IPS-18c (cell line): ENCODE data around the gene CACNA1C.

ENCODE experiments used
- H3K4me3 ChIP-seq: 2 replicates; pipeline ENCODE4 v1.7.0; 2013; ENCODE audit warnings: low read depth, mild to moderate bottlenecking, low read length, moderate library complexity; ENCODE audit not compliant: insufficient read depth
- H3K9me3 ChIP-seq: one replicate; pipeline ENCODE4 v1.6.1; 2013; ENCODE audit warnings: mild to moderate bottlenecking, low read length, moderate library complexity; ENCODE audit not compliant: control insufficient read depth, insufficient read depth

Gene CACNA1C

DNA sequence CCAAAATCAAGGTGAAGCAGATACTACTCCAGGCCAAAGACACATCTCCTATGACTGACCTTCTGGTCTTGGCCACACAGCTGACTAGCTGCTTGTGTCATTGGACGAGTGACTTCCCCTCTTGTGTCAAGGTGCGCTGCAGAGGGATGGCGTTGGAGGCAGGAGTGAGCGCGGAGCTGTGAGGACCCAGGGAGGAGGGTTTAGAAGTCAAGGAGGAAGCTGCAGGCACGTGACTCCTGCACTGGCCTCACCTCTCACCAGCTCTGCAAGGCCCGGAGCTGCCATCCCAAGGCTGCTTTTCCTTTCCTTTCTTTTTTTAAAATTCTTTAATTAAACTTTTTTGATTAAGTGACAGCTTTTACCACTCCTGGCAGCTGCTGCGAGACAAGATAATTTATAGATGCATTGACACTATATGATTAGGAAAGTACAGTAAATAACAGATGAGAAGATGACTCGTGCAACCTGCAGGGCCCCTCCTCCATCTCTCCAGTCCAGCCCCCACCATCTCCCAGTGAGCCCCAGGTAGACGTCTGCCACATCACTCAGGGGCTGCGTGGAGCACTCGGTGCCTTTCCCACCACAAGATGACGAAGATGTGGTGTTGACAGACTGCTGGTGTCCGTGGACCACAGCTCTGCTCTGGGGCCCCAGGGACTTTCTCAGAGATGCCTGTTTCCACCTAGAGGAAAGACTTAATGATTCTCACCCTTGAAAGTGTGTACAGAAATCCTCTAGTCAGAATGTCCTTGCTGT lies 350.6 kb downstream of the CACNA1C start:
- H3K9me3 ChIP-seq, result no peaks in the 10 kb centered on the region
- H3K4me3 ChIP-seq, result no peak overlapping the region

DNA sequence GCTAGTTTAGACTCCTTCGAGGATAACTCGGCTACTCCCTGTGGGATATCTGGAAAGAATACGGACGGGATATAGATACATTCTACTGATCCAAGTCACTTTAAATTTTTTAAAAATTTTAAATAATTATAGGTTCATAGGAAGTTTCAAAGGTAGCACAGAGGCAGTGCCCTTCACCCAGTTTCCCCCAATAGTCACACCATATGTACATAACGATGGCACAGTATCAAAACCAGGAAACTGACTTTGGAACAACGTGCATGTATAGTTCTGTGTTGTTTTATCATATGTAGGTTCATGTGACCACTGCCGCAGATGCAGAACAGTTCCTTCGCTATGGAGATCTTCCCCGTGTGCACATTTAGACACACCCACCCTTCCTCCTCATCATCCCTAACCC lies 352.3 kb downstream of the CACNA1C start:
- H3K4me3 ChIP-seq, result no peak overlapping the region
- no peaks in the 10 kb centered on the region for H3K9me3 ChIP-seq

DNA sequence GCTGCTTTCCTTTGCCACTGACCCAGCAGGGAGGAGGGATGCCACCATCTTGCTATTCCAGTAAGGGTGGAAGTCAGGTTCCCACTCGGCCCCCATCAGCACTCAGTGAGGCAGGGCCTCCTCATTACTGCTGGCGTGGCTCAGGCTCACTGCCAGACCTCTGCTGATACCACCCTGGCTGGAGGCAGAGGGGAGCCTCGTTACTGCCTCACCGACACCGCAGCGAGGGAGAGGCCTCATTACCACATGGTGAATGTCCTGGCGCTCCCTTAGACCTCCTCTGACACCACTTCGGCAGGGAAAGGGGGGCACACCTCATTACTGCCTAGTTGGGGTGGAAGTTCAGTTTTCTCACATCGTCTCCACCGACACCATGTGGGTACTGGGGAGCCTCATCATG lies 354.1 kb downstream of the CACNA1C start:
- H3K9me3 ChIP-seq, result no peaks in the 10 kb centered on the region
- H3K4me3 ChIP-seq, result no peak overlapping the region

GRCh38 chr12:2408262-2408661 lies 355.5 kb downstream of the CACNA1C start:
- H3K9me3 ChIP-seq, result no peaks in the 10 kb centered on the region
- H3K4me3 ChIP-seq, result no peak overlapping the region

DNA sequence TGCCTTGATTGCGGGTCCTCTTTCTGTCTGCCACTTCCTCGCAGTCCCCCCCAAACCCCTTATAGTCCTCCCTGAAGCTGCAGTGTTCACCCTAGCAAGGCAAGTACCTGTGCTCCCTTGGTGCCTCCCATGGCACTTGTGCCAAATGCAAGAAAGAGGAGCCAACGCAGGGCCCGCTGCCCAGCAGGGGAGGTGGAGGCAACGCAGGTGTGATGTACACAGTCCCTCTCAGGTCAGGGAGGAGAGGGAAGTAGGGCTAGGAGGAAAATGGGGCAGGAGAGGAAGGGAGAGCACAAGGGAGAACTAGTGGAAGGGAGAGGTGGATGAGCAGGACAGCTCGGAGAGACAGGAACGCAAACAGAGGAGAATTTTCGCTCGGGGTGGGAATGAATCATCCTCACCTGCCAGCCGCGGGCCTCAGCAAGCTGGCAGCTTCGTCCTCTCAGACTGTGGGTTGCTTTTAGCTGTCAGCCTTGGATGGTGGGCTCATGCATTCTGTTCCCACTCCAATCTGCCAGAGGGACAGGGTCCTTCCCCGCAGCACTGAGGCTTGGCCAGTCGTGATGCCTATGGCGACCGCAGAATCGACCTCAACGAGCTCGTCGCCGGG lies 357.0 kb downstream of the CACNA1C start:
- no peaks in the 10 kb centered on the region for H3K9me3 ChIP-seq
- no peak overlapping the region for H3K4me3 ChIP-seq

GRCh38 chr12:2410496-2410895 lies 357.7 kb downstream of the CACNA1C start:
- no peaks in the 10 kb centered on the region for H3K9me3 ChIP-seq

DNA sequence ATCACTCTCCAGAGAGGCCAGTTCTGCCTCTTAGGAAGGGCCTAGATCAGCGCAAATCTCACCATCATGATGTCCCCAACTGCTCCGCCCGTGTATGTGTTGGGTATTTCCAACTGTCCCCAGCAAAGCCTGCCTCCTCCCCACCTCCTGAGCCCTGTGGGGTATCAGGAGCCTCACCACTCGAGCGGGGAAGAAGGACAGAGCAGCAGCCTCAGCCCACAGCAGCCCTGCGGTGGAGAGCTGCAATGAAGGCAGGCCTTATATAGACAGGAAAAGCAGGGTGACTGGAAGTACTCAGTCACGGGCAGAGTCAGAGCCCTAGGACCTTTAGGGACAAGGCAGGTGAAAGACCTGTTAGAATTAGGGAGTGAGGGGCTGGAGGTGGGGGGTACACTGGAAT lies 358.2 kb downstream of the CACNA1C start:
- no peak overlapping the region for H3K4me3 ChIP-seq
- no peaks in the 10 kb centered on the region for H3K9me3 ChIP-seq

More at GRCh38 chr12:2410496-2410895, 357.7 kb downstream of the CACNA1C start:
- no peak overlapping the region for H3K4me3 ChIP-seq

- Histone ChIP-seq H3K9me3 (no peaks in the 10 kb centered on the region), H3K4me3 (no peak overlapping the region)
Observed at GRCh38 chr12:2411616-2412304, 359.0 kb downstream of the CACNA1C start.

DNA sequence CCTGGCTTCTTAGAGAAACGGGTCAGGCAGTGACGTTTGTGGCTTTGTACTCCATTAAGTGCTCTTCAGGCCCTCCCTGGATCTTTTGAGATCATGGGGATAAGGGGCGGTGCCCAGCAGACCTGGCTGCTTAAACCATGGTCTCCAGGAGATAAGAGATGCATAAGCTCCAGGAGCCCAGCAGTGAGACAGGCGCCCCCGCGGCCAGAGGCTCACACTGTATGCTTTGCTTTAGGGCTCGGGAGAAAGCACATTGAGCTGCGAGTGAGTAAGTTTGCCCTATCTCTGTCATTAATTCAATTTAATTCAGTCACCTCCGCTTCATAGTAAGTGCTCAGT lies 359.5 kb downstream of the CACNA1C start:
- no peak overlapping the region for H3K4me3 ChIP-seq

GRCh38 chr12:2413301-2413700 lies 360.5 kb downstream of the CACNA1C start:
- H3K9me3 ChIP-seq, result no peaks in the 10 kb centered on the region

More for the DNA sequence above, 359.5 kb downstream of the CACNA1C start:
- no peaks in the 10 kb centered on the region for H3K9me3 ChIP-seq

GRCh38 chr12:2413999-2414792 lies 361.4 kb downstream of the CACNA1C start:
- no peak overlapping the region for H3K4me3 ChIP-seq

More at GRCh38 chr12:2413301-2413700, 360.5 kb downstream of the CACNA1C start:
- no peak overlapping the region for H3K4me3 ChIP-seq

DNA sequence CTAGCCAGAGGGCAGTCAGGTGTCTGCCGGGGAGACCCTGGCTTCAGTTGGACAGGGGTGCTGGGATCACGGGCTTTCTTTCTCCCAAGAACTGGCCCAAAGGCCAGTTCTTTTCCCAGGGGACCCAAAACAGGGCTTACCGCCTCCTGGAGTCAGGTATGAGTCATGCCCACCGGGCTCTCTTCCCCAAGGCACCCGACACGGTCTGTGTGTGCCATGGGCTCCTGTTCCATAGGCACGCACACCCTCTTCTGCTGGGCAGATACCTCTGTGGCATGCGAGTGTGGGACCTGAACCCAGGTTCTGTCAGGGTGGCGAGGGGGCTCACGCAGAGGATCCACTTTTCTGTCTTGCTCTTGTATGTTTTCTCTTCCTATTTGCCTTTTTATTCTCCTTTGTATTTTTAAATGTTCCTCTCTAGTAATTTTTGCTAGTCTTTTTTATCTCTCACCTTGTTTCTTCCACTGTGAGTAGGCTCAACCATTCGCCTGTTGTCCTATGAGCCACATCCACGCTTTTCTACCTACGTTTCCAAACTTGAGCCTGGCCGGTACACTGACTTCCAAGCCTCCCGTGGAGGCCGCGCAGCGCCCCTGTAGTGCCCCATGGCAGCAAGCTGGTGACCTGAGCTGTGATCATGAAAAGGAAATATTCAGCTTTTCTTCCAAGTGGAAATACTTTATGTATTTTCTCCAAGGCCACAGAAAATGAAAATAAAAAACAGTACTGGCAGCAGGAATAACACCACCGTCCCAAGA lies 362.2 kb downstream of the CACNA1C start:
- no peak overlapping the region for H3K4me3 ChIP-seq
- H3K9me3 ChIP-seq, result no peaks in the 10 kb centered on the region

More at GRCh38 chr12:2413999-2414792, 361.4 kb downstream of the CACNA1C start:
- H3K9me3 ChIP-seq, result no peaks in the 10 kb centered on the region

DNA sequence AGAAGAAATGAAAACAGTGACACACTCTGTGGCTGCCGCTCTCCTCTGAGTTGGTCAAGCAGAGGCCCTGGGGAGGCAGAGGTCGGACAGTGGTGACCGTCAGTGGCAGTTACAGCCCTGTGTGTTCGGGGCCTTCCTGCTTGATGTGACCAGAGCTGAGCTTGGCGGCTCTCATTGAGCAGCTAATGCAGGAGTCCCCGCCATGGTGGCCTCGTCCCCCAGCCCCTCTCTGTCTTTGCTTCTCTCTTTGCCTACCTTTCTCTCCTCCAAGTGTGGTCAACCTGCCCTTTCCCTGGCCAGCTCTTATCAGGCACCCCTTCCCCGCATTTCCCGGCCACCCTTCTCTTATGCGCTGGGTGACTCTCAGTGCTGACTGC lies 362.8 kb downstream of the CACNA1C start:
- no peak overlapping the region for H3K4me3 ChIP-seq
- no peaks in the 10 kb centered on the region for H3K9me3 ChIP-seq

DNA sequence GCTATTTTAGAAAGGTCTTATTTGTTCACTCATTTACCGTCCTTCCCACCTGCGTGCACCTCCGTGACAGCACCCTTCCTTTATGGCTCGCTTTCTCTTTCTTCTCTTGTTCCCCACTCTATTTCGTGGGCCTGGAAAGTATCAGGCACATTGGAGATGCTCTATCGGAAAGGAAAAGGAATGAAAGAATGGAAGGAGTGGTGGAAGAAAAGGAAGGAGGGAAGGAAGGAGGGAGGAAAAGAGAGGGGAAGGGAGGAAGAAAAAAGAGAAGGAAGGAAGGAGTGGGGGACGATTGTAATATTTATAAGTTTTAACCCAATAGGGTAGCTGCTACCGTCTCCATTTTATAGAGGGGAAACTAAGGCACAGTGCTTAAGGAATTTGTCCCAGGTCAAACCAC lies 363.4 kb downstream of the CACNA1C start:
- Histone ChIP-seq H3K9me3 (no peaks in the 10 kb centered on the region), H3K4me3 (no peak overlapping the region)

GRCh38 chr12:2417481-2418160 lies 364.8 kb downstream of the CACNA1C start:
- no peak overlapping the region for H3K4me3 ChIP-seq

GRCh38 chr12:2418579-2418978 lies 365.8 kb downstream of the CACNA1C start:
- no peaks in the 10 kb centered on the region for H3K9me3 ChIP-seq
- no peak overlapping the region; the same call in 1 of the 2 replicates for H3K4me3 ChIP-seq

More at GRCh38 chr12:2417481-2418160, 364.8 kb downstream of the CACNA1C start:
- no peaks in the 10 kb centered on the region for H3K9me3 ChIP-seq
